Hair follicular keratinocyte (primary cell): Measurements from ENCODE around the gene TNRC6A. TPM values are rescaled to one million over a fixed set of nuclear protein-coding genes. Genes with fewer than 3 reads are reported as not detected.

Source experiments
- total RNA-seq: library from RNA; depleted of rRNA; stranded (reverse); fragments of >200 nt; gene quantifications from 2 replicates; pipeline ENCODE4 v1.2.3, GENCODE V29; 2015

The TNRC6A gene
- 21.0 and 22.0 TPM in 2 replicates for total RNA-seq

GRCh38 chr16:24729243-24729950, at the start of gene TNRC6A:
Gene TNRC6A (plus strand): TSS chr16:24729651. CDS start chr16:24729842, 191 bp downstream.

GRCh38 chr16:24845726-24846547, 116.5 kb downstream of the TNRC6A start, which contains the start of gene SLC5A11:
Gene SLC5A11 (plus strand): TSS chr16:24845963. CDS start chr16:24858644, 12,681 bp downstream.

Other genes starting within 250 kb of the TNRC6A start
- gene RBBP6, start 190.1 kb upstream of the TNRC6A start, total RNA-seq, result 17.3 and 34.9 TPM in 2 replicates
- not detected in 2 replicates for gene SLC5A11, start 116.3 kb downstream of the TNRC6A start, total RNA-seq